GM10266 (cell line): ENCODE data around the gene WDR91.
"Not testable (repeated sequence)": the region's sequence is repeated elsewhere in the genome, so short reads cannot be mapped to it uniquely, and the experiment has no call there.

ENCODE experiments used
- DNase-seq: peaks from one replicate; pipeline ENCODE4 v3.0.0; 2012; ENCODE audit errors: extremely low spot score
- CTCF ChIP-seq: IDR thresholded peaks from 2 replicates; pipeline ENCODE4 v1.5.1; 2012; ENCODE audit warnings: mild to moderate bottlenecking, low read depth; ENCODE audit not compliant: control insufficient read depth, insufficient read depth; ENCODE audit errors: missing control alignments

Gene WDR91

GRCh38 chr7:135240441-135240840 is 29.1 kb upstream of the WDR91 start:
- TF ChIP-seq CTCF: no peak
- DNase-seq: no peak

- no peak for TF ChIP-seq CTCF
Observed at GRCh38 chr7:135239263-135239662, 27.9 kb upstream of the WDR91 start.

GRCh38 chr7:135238112-135238744 is 26.9 kb upstream of the WDR91 start:
- no peak for DNase-seq
- peak; percentile 29 for TF ChIP-seq CTCF

More at GRCh38 chr7:135239263-135239662, 27.9 kb upstream of the WDR91 start:
- DNase-seq: no peak

GRCh38 chr7:135236727-135237126 is 25.4 kb upstream of the WDR91 start:
- TF ChIP-seq CTCF: no peak

GRCh38 chr7:135235841-135236240 is 24.5 kb upstream of the WDR91 start:
- TF ChIP-seq CTCF: no peak
- DNase-seq: no peak

More at GRCh38 chr7:135236727-135237126, 25.4 kb upstream of the WDR91 start:
- DNase-seq: no peak

GRCh38 chr7:135234727-135235126 is 23.4 kb upstream of the WDR91 start:
- TF ChIP-seq CTCF: no peak
- no peak for DNase-seq

- DNase-seq: not testable (repeated sequence)
Observed at GRCh38 chr7:135234095-135234494, 22.8 kb upstream of the WDR91 start.

GRCh38 chr7:135233570-135233969 is 22.2 kb upstream of the WDR91 start, which contains the start of gene STRA8:
Gene STRA8 (plus strand): TSS chr7:135233838. CDS start chr7:135240525, 6,687 bp downstream.
- DNase-seq: no peak
- TF ChIP-seq CTCF: no peak
